IMR-90 (cell line): ENCODE results near the gene RERE. TPM values are rescaled to one million over a fixed set of nuclear protein-coding genes. Genes with fewer than 3 reads are reported as not detected.

Experiments
- ATAC-seq: fragments of 200-7000 bp; cut with Tn5 transposase; 2 replicates; pipeline ENCODE4 v1.9.1; 2020; ENCODE audit warnings: low read depth, mild to moderate bottlenecking, moderate library complexity
- BruUV-seq: library from RNA; stranded (reverse); fragments of 400-500 nt; replicated peaks from 2 replicates; lab custom pipeline; 2021; lab: Mats Ljungman, UMichigan
- CTCF ChIA-PET: fragments of 300-600 bp; formaldehyde crosslinking; extraction: SDS; loops from one replicate; lab custom pipeline; 2021; ENCODE audit warnings: antibody characterized with exemption; lab: Yijun Ruan, JAX
- POLR2A ChIA-PET: fragments of 300-600 bp; sonication (Branson Sonifier 250); formaldehyde crosslinking; loops from one replicate; lab custom pipeline; 2022; ENCODE audit warnings: antibody characterized with exemption; ENCODE audit not compliant: unreplicated experiment; lab: Charles Lee
- DNase-seq: peaks from one replicate; pipeline ENCODE4 v3.0.0; 2013
- H2AFZ ChIP-seq: replicated peaks from 2 replicates; pipeline ENCODE3; 2013; ENCODE audit warnings: low read length, mild to moderate bottlenecking; ENCODE audit not compliant: poor library complexity
- H2AK5ac ChIP-seq: 2 replicates; pipeline ENCODE4 v1.6.1; 2013; ENCODE audit warnings: low read depth, low read length, inconsistent platforms
- H2AK9ac ChIP-seq: replicated peaks from 2 replicates; pipeline ENCODE3; 2013; ENCODE audit warnings: mild to moderate bottlenecking, low read depth, low read length, moderate library complexity; ENCODE audit not compliant: poor library complexity
- H2BK120ac ChIP-seq: 2 replicates; pipeline ENCODE4 v1.6.1; 2013; ENCODE audit warnings: low read depth, low read length, inconsistent platforms
- H2BK15ac ChIP-seq: 3 replicates; pipeline ENCODE4 v1.6.1; 2013; ENCODE audit warnings: low read depth, low read length, inconsistent platforms
- H2BK20ac ChIP-seq: 2 replicates; pipeline ENCODE4 v1.6.1; 2013; ENCODE audit warnings: low read depth, mild to moderate bottlenecking, inconsistent platforms, low read length, moderate library complexity
- H2BK5ac ChIP-seq: 2 replicates; pipeline ENCODE4 v1.6.1; 2013; ENCODE audit warnings: mild to moderate bottlenecking, low read depth, low read length, inconsistent platforms; ENCODE audit not compliant: poor library complexity, severe bottlenecking
- H3K14ac ChIP-seq: replicated peaks from 2 replicates; pipeline ENCODE4 v1.6.1; 2013; ENCODE audit warnings: low read depth, low read length, inconsistent platforms
- H3K18ac ChIP-seq: 2 replicates; pipeline ENCODE4 v1.6.1; 2013; ENCODE audit warnings: low read depth, low read length, control low read depth
- H3K23ac ChIP-seq: 2 replicates; pipeline ENCODE4 v1.6.1; 2013; ENCODE audit warnings: low read depth, low read length, inconsistent platforms
- H3K27ac ChIP-seq: 2 replicates; pipeline ENCODE4 v1.5.1; 2013; ENCODE audit warnings: mild to moderate bottlenecking, control low read depth, low read length; ENCODE audit not compliant: insufficient read depth
- H3K27me3 ChIP-seq: 2 replicates; pipeline ENCODE4 v1.6.1; 2013; ENCODE audit warnings: low read length; ENCODE audit not compliant: control insufficient read depth, insufficient read depth
- H3K36me3 ChIP-seq: 2 replicates; pipeline ENCODE4 v1.6.1; 2013; ENCODE audit warnings: low read length, mixed read lengths; ENCODE audit not compliant: control insufficient read depth, insufficient read depth
- H3K4ac ChIP-seq: 2 replicates; pipeline ENCODE4 v1.6.1; 2013; ENCODE audit warnings: low read depth, low read length, inconsistent platforms
- H3K4me1 ChIP-seq: 2 replicates; pipeline ENCODE4 v1.6.1; 2013; ENCODE audit warnings: low read length, mixed read lengths; ENCODE audit not compliant: control insufficient read depth, insufficient read depth
- H3K4me2 ChIP-seq: 2 replicates; pipeline ENCODE4 v1.6.1; 2013; ENCODE audit warnings: low read depth, mild to moderate bottlenecking, control low read depth, low read length, moderate library complexity
- H3K4me3 ChIP-seq: 2 replicates; pipeline ENCODE4 v1.5.1; 2013; ENCODE audit warnings: low read depth, mild to moderate bottlenecking, control low read depth, low read length, moderate library complexity; ENCODE audit not compliant: insufficient read depth
- H3K56ac ChIP-seq: 2 replicates; pipeline ENCODE4 v1.6.1; 2013; ENCODE audit warnings: low read length, inconsistent platforms; ENCODE audit not compliant: insufficient read depth; ENCODE audit errors: extremely low read depth
- H3K79me1 ChIP-seq, 2 experiments: 2 replicates each; pipeline ENCODE4 v1.6.1; 2013; ENCODE audit warnings: low read length in 2 of 2, inconsistent platforms in 1 of 2, low read depth in 1 of 2
- H3K9ac ChIP-seq: 2 replicates; pipeline ENCODE4 v1.6.1; 2013; ENCODE audit warnings: low read depth, low read length, control low read depth
- H3K9me1 ChIP-seq: 2 replicates; pipeline ENCODE4 v1.6.1; 2013; ENCODE audit warnings: low read length, inconsistent platforms; ENCODE audit not compliant: insufficient read depth
- H3K9me3 ChIP-seq: 2 replicates; pipeline ENCODE4 v1.6.1; 2013; ENCODE audit warnings: low read length; ENCODE audit not compliant: control insufficient read depth, insufficient read depth
- H4K20me1 ChIP-seq: 2 replicates; pipeline ENCODE4 v1.6.1; 2013; ENCODE audit warnings: low read length, inconsistent platforms; ENCODE audit not compliant: insufficient read depth
- H4K5ac ChIP-seq: 2 replicates; pipeline ENCODE4 v1.6.1; 2013; ENCODE audit warnings: mild to moderate bottlenecking, low read depth, low read length, control low read depth
- H4K8ac ChIP-seq, 2 experiments: 2 replicates each; pipeline ENCODE4 v1.6.1; 2013; ENCODE audit warnings: low read depth in 2 of 2, low read length in 2 of 2, control low read depth in 1 of 2, inconsistent platforms in 1 of 2
- H4K91ac ChIP-seq: 2 replicates; pipeline ENCODE4 v1.6.1; 2013; ENCODE audit warnings: low read depth, low read length, inconsistent platforms; ENCODE audit not compliant: insufficient read depth
- BHLHE40 ChIP-seq: fragments of 150-350 bp; IDR thresholded peaks from 2 replicates; pipeline ENCODE4 v1.6.1; 2016; ENCODE audit warnings: mild to moderate bottlenecking, low read depth, low read length
- FOS ChIP-seq: fragments of 150-350 bp; IDR thresholded peaks from 2 replicates; pipeline ENCODE4 v1.6.1; 2016; ENCODE audit warnings: low read depth, low read length
- MAFK ChIP-seq: IDR thresholded peaks from 2 replicates; pipeline ENCODE4 v1.6.1; 2012; ENCODE audit warnings: low read depth, low read length, improper control_type of control experiment
- MXI1 ChIP-seq: IDR thresholded peaks from 2 replicates; pipeline ENCODE4 v1.6.1; 2012; ENCODE audit warnings: low read depth, mild to moderate bottlenecking, low read length, moderate library complexity, borderline replicate concordance
- NFE2L2 ChIP-seq: fragments of 150-350 bp; IDR thresholded peaks from 2 replicates; pipeline ENCODE4 v1.6.1; 2016; ENCODE audit warnings: low read depth, mild to moderate bottlenecking, low read length
- RAD21 ChIP-seq: IDR thresholded peaks from 2 replicates; pipeline ENCODE4 v1.6.1; 2012; ENCODE audit warnings: low read length, improper control_type of control experiment
- SMC3 ChIP-seq: fragments of 150-350 bp; IDR thresholded peaks from 2 replicates; pipeline ENCODE4 v1.6.1; 2016; ENCODE audit warnings: low read depth, mild to moderate bottlenecking, antibody characterized with exemption, low read length, moderate library complexity
- WGBS, 2 experiments: methylation state at CpG; one replicate each; pipeline versions ENCODE4 v1.1.5 to v1.1.7; 2013; ENCODE audit warnings: missing lambda C conversion rate in 2 of 2; ENCODE audit not compliant: insufficient read length in 1 of 2; ENCODE audit errors: extremely low coverage in 2 of 2; 5-methylcytosine and 5-hydroxymethylcytosine counted together
- dilution Hi-C: fragments of 300-500 bp; cut with HindIII; formaldehyde crosslinking; loops from one replicate; pipeline ENCODE4 v1.14.3; 2018; ENCODE audit warnings: low sequenced_read_pairs; ENCODE audit not compliant: unreplicated experiment
- in situ Hi-C: fragments of 300-500 bp; cut with MboI; formaldehyde crosslinking; loops from 3 replicates; pipeline ENCODE4 v1.14.3; 2019; ENCODE audit warnings: low sequenced_read_pairs, inconsistent platforms, mixed read lengths
- intact Hi-C: fragments of 100-400 bp; cut with micrococcal nuclease; formaldehyde crosslinking; loops from 2 replicates; pipeline ENCODE4 v1.10.0; 2022
- polyA plus RNA-seq, 3 experiments: library from polyadenylated mRNA; depleted of rRNA; stranded (reverse); fragments of >200 nt; gene quantifications; 2 replicates each; pipeline ENCODE4 v1.2.3, GENCODE V29; 2012; ENCODE audit warnings: low replicate concordance in 1 of 3
- total RNA-seq: library from RNA; depleted of rRNA; stranded (reverse); fragments of >200 nt; gene quantifications from 2 replicates; pipeline ENCODE4 v1.2.3, GENCODE V29; 2012
- TF ChIP-seq, protein P1 (sequence below): conservative IDR thresholded peaks from 2 replicates; pipeline ENCODE4 v1.5.1; 2012; ENCODE audit warnings: mild to moderate bottlenecking, low read depth, low read length, improper control_type of control experiment
- TF ChIP-seq, protein P2 (sequence below): fragments of 150-350 bp; IDR thresholded peaks from 2 replicates; pipeline ENCODE4 v1.6.1; 2016; ENCODE audit warnings: low read depth, mild to moderate bottlenecking, low read length, moderate library complexity, borderline replicate concordance
- TF ChIP-seq, protein P3 (sequence below): fragments of 150-350 bp; IDR thresholded peaks from 2 replicates; pipeline ENCODE4 v1.6.1; 2017; ENCODE audit warnings: mild to moderate bottlenecking, antibody characterized with exemption, low read length, low read depth

Gene RERE
- total and polyA plus RNA-seq, 2 of the 4 experiments (the other 2 are of a cell fraction), result 11.5 to 25.1 TPM

DNA sequence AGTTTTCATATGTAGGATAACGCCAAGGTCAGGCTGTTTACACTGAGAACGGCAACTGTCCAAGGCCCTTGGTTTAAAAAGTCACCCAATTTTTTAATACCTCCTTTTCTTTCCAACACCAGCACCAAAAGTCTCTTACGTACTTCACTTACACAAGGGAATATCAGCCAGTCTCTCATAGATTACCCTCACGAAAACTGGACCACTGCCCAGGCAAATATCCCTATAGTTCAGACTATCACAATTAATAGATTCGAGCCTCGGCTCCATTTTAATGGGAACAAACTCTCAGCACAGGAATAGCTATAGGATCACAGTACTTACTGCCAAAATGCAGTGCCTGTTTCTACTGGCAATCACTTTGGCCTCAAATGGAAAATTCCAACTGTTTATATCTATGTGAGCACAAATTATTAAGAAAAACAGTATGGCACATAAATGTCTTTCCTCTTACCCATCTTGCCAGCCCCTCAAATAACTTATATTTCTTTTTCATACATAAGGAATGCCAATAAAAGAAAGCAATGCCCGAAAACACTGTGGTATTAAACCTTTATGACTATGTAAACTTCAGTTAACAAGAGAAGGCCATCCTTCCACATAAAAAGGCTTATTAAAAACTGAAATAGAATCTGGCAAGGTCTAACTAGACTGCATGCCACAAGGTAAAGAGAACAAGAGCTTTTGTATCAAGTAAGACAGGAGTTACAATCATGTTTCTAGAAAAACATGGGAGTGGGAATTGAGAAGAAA, 401.7 kb downstream of the RERE start:
- CTCF ChIA-PET, result no interaction called here
- no peak for DNase-seq

More for the DNA sequence above, 401.7 kb downstream of the RERE start:
- Histone ChIP-seq H3K9me1 (peaks cover 19% of the 10 kb centered on the region), H3K4me2 (peak overlapping the region; percentile 30; the same call in 1 of the 2 replicates), H2AK5ac (no peak overlapping the region), H3K23ac (no peak overlapping the region), H3K4me3 (no peak overlapping the region), H4K20me1 (peaks cover 54% of the 10 kb centered on the region), H2BK120ac (no peak overlapping the region), H2AFZ (no peak overlapping the region), H3K56ac (no peak overlapping the region), H3K9ac (no peak overlapping the region), H3K9me3 (no peaks in the 10 kb centered on the region), H4K5ac (peak overlapping the region; percentile 21; the same call in 1 of the 2 replicates), H2BK15ac (no peak overlapping the region), H4K8ac (0 out of 4 replicates have a peak overlapping the region, but pooled peaks of 1 of the 2 experiments have one; percentile 20), H4K91ac (no peak overlapping the region), H3K27me3 (no peaks in the 10 kb centered on the region), H3K27ac (no peak overlapping the region), H3K4me1 (peaks cover 33% of the 10 kb centered on the region), H3K18ac (no peak overlapping the region), H2BK20ac (no peak overlapping the region), H3K4ac (no peak overlapping the region), H2BK5ac (peak overlapping the region; percentile 19), H3K79me1 (peaks cover 8 to 82% of the 10 kb centered on the region in 2 experiments), H3K36me3 (peaks cover 35% of the 10 kb centered on the region), H2AK9ac (no peak overlapping the region), H3K14ac (no peak overlapping the region)
- no CpG with 5 or more reads among the region's 7 CpGs for WGBS, 2 experiments
- intact Hi-C loops (no loop called here), in situ Hi-C loops (no loop called here), dilution Hi-C loops (no loop called here)
- TF ChIP-seq BHLHE40 (no peak), MAFK (no peak), NFE2L2 (no peak), SMC3 (no peak), RAD21 (no peak), FOS (no peak), MXI1 (no peak)
- TF ChIP-seq, protein P1, sequence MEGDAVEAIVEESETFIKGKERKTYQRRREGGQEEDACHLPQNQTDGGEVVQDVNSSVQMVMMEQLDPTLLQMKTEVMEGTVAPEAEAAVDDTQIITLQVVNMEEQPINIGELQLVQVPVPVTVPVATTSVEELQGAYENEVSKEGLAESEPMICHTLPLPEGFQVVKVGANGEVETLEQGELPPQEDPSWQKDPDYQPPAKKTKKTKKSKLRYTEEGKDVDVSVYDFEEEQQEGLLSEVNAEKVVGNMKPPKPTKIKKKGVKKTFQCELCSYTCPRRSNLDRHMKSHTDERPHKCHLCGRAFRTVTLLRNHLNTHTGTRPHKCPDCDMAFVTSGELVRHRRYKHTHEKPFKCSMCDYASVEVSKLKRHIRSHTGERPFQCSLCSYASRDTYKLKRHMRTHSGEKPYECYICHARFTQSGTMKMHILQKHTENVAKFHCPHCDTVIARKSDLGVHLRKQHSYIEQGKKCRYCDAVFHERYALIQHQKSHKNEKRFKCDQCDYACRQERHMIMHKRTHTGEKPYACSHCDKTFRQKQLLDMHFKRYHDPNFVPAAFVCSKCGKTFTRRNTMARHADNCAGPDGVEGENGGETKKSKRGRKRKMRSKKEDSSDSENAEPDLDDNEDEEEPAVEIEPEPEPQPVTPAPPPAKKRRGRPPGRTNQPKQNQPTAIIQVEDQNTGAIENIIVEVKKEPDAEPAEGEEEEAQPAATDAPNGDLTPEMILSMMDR, result no peak
- TF ChIP-seq, protein P2, sequence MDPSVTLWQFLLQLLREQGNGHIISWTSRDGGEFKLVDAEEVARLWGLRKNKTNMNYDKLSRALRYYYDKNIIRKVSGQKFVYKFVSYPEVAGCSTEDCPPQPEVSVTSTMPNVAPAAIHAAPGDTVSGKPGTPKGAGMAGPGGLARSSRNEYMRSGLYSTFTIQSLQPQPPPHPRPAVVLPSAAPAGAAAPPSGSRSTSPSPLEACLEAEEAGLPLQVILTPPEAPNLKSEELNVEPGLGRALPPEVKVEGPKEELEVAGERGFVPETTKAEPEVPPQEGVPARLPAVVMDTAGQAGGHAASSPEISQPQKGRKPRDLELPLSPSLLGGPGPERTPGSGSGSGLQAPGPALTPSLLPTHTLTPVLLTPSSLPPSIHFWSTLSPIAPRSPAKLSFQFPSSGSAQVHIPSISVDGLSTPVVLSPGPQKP, result no peak
- TF ChIP-seq, protein P3, sequence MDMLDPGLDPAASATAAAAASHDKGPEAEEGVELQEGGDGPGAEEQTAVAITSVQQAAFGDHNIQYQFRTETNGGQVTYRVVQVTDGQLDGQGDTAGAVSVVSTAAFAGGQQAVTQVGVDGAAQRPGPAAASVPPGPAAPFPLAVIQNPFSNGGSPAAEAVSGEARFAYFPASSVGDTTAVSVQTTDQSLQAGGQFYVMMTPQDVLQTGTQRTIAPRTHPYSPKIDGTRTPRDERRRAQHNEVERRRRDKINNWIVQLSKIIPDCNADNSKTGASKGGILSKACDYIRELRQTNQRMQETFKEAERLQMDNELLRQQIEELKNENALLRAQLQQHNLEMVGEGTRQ, result no peak
- POLR2A ChIA-PET, result no interaction called here
- BruUV-seq, result no TSS peak
- ATAC-seq, result no peak
